ENCODE results near the gene MOSPD2.

The MOSPD2 gene

DNA sequence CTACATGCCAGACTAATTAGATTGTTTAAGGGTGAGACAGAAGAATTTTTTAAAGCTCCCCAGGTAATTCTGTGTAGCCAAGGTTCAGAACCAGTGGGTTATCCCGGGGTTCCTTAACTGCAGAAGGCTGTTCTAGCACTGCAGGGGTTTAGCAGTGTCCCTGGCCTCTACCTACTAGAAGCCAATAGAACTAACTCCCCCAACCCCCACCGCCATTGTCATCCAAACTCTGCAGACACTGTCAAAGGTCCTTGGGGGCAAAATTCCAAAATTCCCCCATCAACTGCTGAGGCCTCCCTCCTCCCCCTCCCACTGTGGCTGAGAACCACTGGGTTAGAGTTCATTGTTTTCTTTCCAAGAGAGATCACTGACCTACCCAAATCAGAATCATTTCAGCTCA lies 66.4 kb downstream of the MOSPD2 start:
- Histone ChIP-seq H3K36me3 (ENCODE audit: control insufficient read depth in 1 of 2, insufficient read depth in 2 of 2, low read length in 2 of 2) (no peaks in the 10 kb centered on the region), H3K4ac (ENCODE audit: low read depth, low read length) (no peak overlapping the region), H3K18ac (ENCODE audit: low read length) (no peak overlapping the region), H3K79me2 (ENCODE audit: control insufficient read depth, insufficient read depth, low read length, poor library complexity) (no peaks in the 10 kb centered on the region), H3K4me1 (ENCODE audit: control insufficient read depth in 1 of 2, insufficient read depth in 2 of 2, low read length in 2 of 2) (peaks cover 0 to 2% of the 10 kb centered on the region in 2 experiments), H3K79me1 (ENCODE audit: low read length) (no peaks in the 10 kb centered on the region), H4K91ac (ENCODE audit: low read depth, low read length) (no peak overlapping the region), H4K12ac (ENCODE audit: low read depth, low read length) (no peak overlapping the region), H2BK5ac (ENCODE audit: low read depth, low read length, poor library complexity) (no peak overlapping the region), H3K4me2 (ENCODE audit: low read length) (no peak overlapping the region), H2AFZ (ENCODE audit: insufficient read depth, low read length, poor library complexity) (no peak overlapping the region), H3K27ac (ENCODE audit: low read depth, low read length) (no peak overlapping the region), H3K4me3 (ENCODE audit: low read depth, low read length) (no peak overlapping the region), H2BK120ac (ENCODE audit: insufficient read depth, low read length, poor library complexity) (no peak overlapping the region), H4K8ac (ENCODE audit: low read depth, low read length) (no peak overlapping the region), H2BK12ac (ENCODE audit: low read length) (no peak overlapping the region), H3K14ac (ENCODE audit: low read length) (no peak overlapping the region), H3K23ac (ENCODE audit: low read length) (no peak overlapping the region), H3K27me3 (ENCODE audit: insufficient read depth, low read length) (no peaks in the 10 kb centered on the region), H3K9me3 (ENCODE audit: insufficient read depth, low read depth, low read length) (no peaks in the 10 kb centered on the region), H2AK5ac (ENCODE audit: low read length) (no peak overlapping the region), H3K9ac (ENCODE audit: low read length) (no peak overlapping the region)
- WGBS (ENCODE audit: extremely low coverage, insufficient coverage, insufficient read length) = no CpG with 5 or more reads among the region's 2 CpGs
- DNase-seq = no peak

DNA sequence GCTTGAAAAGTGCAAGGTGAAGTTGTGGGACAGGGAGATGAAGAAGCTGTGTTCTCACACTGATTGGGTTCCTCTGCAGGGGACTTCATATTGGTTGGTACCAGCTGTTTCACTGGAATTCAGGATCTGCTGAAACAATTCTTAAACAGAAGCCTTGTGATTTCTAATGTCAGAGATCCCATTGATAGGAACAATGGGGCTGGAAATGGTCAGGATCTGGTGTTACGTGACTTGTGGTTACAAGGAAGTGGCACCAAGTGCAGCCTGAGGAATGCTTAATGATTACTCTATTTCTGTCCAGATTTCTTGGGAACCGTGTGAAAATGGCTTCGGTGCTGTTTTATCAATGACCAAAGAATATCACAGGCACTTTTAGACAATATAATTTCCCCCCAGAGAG lies 68.1 kb downstream of the MOSPD2 start:
- no peaks in the 10 kb centered on the region for H3K27me3 ChIP-seq (ENCODE audit: insufficient read depth, low read length)
- no peak overlapping the region for H3K18ac ChIP-seq (ENCODE audit: low read length)
- no peak overlapping the region for H4K91ac ChIP-seq (ENCODE audit: low read depth, low read length)
- no peak overlapping the region for H2AK5ac ChIP-seq (ENCODE audit: low read length)
- H4K12ac ChIP-seq (ENCODE audit: low read depth, low read length) = no peak overlapping the region
- no peak overlapping the region for H3K23ac ChIP-seq (ENCODE audit: low read length)
- no peak overlapping the region for H3K14ac ChIP-seq (ENCODE audit: low read length)
- H2AFZ ChIP-seq (ENCODE audit: insufficient read depth, low read length, poor library complexity) = no peak overlapping the region
- H3K79me2 ChIP-seq (ENCODE audit: control insufficient read depth, insufficient read depth, low read length, poor library complexity) = no peaks in the 10 kb centered on the region
- H3K9me3 ChIP-seq (ENCODE audit: insufficient read depth, low read depth, low read length) = no peaks in the 10 kb centered on the region
- H2BK12ac ChIP-seq (ENCODE audit: low read length) = no peak overlapping the region
- H3K4ac ChIP-seq (ENCODE audit: low read depth, low read length) = no peak overlapping the region
- no peak overlapping the region for H3K27ac ChIP-seq (ENCODE audit: low read depth, low read length)
- H3K36me3 ChIP-seq (ENCODE audit: control insufficient read depth in 1 of 2, insufficient read depth in 2 of 2, low read length in 2 of 2) = no peaks in the 10 kb centered on the region
- H3K4me1 ChIP-seq (ENCODE audit: control insufficient read depth in 1 of 2, insufficient read depth in 2 of 2, low read length in 2 of 2) = peaks cover 0 to 2% of the 10 kb centered on the region in 2 experiments
- no peaks in the 10 kb centered on the region for H3K79me1 ChIP-seq (ENCODE audit: low read length)
- no CpG with 5 or more reads among the region's 3 CpGs for WGBS (ENCODE audit: extremely low coverage, insufficient coverage, insufficient read length)
- no peak overlapping the region for H2BK120ac ChIP-seq (ENCODE audit: insufficient read depth, low read length, poor library complexity)
- no peak for DNase-seq
- H2BK5ac ChIP-seq (ENCODE audit: low read depth, low read length, poor library complexity) = no peak overlapping the region
- H3K4me2 ChIP-seq (ENCODE audit: low read length) = no peak overlapping the region
- H3K4me3 ChIP-seq (ENCODE audit: low read depth, low read length) = no peak overlapping the region
- no peak overlapping the region for H3K9ac ChIP-seq (ENCODE audit: low read length)
- H4K8ac ChIP-seq (ENCODE audit: low read depth, low read length) = no peak overlapping the region

DNA sequence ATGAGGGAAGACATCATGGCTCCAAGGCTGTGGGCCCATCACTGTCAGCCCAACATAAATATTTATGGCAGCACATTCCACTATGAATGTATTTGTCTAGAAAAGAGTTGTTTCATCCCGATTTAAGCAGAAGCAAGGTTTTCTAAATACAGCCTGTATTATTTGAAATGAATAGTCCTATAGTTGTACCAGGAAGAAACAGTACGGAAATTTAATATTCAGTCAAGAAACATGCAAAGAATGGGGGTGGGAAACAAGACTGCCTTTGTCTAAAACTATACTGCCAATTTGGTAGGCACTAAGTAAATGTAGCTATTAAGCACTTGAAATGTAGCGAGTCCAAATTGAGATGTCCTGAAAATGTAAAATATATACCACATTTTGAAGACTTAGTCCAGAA lies 69.1 kb downstream of the MOSPD2 start:
- no peak overlapping the region for H3K4ac ChIP-seq (ENCODE audit: low read depth, low read length)
- peaks cover 0 to 2% of the 10 kb centered on the region in 2 experiments for H3K4me1 ChIP-seq (ENCODE audit: control insufficient read depth in 1 of 2, insufficient read depth in 2 of 2, low read length in 2 of 2)
- no peaks in the 10 kb centered on the region for H3K79me2 ChIP-seq (ENCODE audit: control insufficient read depth, insufficient read depth, low read length, poor library complexity)
- H2BK120ac ChIP-seq (ENCODE audit: insufficient read depth, low read length, poor library complexity) = no peak overlapping the region
- no peak overlapping the region for H4K8ac ChIP-seq (ENCODE audit: low read depth, low read length)
- no peak overlapping the region for H3K23ac ChIP-seq (ENCODE audit: low read length)
- no peak overlapping the region for H2BK12ac ChIP-seq (ENCODE audit: low read length)
- no peak overlapping the region for H3K14ac ChIP-seq (ENCODE audit: low read length)
- H3K36me3 ChIP-seq (ENCODE audit: control insufficient read depth in 1 of 2, insufficient read depth in 2 of 2, low read length in 2 of 2) = no peaks in the 10 kb centered on the region
- no peaks in the 10 kb centered on the region for H3K79me1 ChIP-seq (ENCODE audit: low read length)
- no peak for DNase-seq
- H4K91ac ChIP-seq (ENCODE audit: low read depth, low read length) = no peak overlapping the region
- no peak overlapping the region for H3K18ac ChIP-seq (ENCODE audit: low read length)
- H3K27ac ChIP-seq (ENCODE audit: low read depth, low read length) = no peak overlapping the region
- H3K9ac ChIP-seq (ENCODE audit: low read length) = no peak overlapping the region
- no CpG with 5 or more reads among the region's 3 CpGs for WGBS (ENCODE audit: extremely low coverage, insufficient coverage, insufficient read length)
- no peaks in the 10 kb centered on the region for H3K27me3 ChIP-seq (ENCODE audit: insufficient read depth, low read length)
- H2AK5ac ChIP-seq (ENCODE audit: low read length) = no peak overlapping the region
- H3K4me2 ChIP-seq (ENCODE audit: low read length) = no peak overlapping the region
- H2AFZ ChIP-seq (ENCODE audit: insufficient read depth, low read length, poor library complexity) = no peak overlapping the region
- no peak overlapping the region for H2BK5ac ChIP-seq (ENCODE audit: low read depth, low read length, poor library complexity)
- no peak overlapping the region for H3K4me3 ChIP-seq (ENCODE audit: low read depth, low read length)
- H3K9me3 ChIP-seq (ENCODE audit: insufficient read depth, low read depth, low read length) = no peaks in the 10 kb centered on the region
- no peak overlapping the region for H4K12ac ChIP-seq (ENCODE audit: low read depth, low read length)

DNA sequence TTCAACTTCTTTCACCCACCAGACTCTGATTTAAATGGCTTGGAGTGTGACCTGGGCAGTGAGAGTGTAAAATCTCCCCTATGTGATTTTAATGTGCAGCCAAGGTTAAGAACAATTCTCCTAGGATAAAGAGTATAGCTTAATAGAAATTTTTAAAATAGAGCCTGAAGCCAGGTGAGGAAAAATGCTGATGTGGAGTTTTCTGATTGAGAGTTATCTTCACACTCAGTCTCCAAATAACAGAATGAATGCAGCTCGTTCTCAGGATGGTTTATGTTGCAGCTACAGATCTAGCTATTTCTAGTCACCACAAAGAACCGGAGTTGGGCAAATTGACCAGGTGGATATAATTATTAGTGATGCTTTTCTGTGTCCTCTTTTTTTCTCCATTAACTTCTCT lies 70.7 kb downstream of the MOSPD2 start:
- no peak overlapping the region for H3K4ac ChIP-seq (ENCODE audit: low read depth, low read length)

More for the DNA sequence above, 70.7 kb downstream of the MOSPD2 start:
- H4K91ac ChIP-seq (ENCODE audit: low read depth, low read length) = no peak overlapping the region
- no peak overlapping the region for H3K9ac ChIP-seq (ENCODE audit: low read length)
- no peak overlapping the region for H3K27ac ChIP-seq (ENCODE audit: low read depth, low read length)
- H3K18ac ChIP-seq (ENCODE audit: low read length) = no peak overlapping the region
- no peak overlapping the region for H2AK5ac ChIP-seq (ENCODE audit: low read length)
- H3K27me3 ChIP-seq (ENCODE audit: insufficient read depth, low read length) = no peaks in the 10 kb centered on the region
- no peak overlapping the region for H2BK12ac ChIP-seq (ENCODE audit: low read length)
- H3K36me3 ChIP-seq (ENCODE audit: control insufficient read depth in 1 of 2, insufficient read depth in 2 of 2, low read length in 2 of 2) = no peaks in the 10 kb centered on the region
- no peak overlapping the region for H4K8ac ChIP-seq (ENCODE audit: low read depth, low read length)
- no peak overlapping the region for H3K4me3 ChIP-seq (ENCODE audit: low read depth, low read length)
- no peak overlapping the region for H2BK5ac ChIP-seq (ENCODE audit: low read depth, low read length, poor library complexity)
- no peaks in the 10 kb centered on the region for H3K79me1 ChIP-seq (ENCODE audit: low read length)
- H3K4me2 ChIP-seq (ENCODE audit: low read length) = no peak overlapping the region
- H3K9me3 ChIP-seq (ENCODE audit: insufficient read depth, low read depth, low read length) = no peaks in the 10 kb centered on the region
- no peak overlapping the region for H3K14ac ChIP-seq (ENCODE audit: low read length)
- H4K12ac ChIP-seq (ENCODE audit: low read depth, low read length) = no peak overlapping the region
- H2BK120ac ChIP-seq (ENCODE audit: insufficient read depth, low read length, poor library complexity) = no peak overlapping the region
- no peak overlapping the region for H2AFZ ChIP-seq (ENCODE audit: insufficient read depth, low read length, poor library complexity)
- DNase-seq = no peak
- H3K23ac ChIP-seq (ENCODE audit: low read length) = no peak overlapping the region
- peaks cover 0 to 2% of the 10 kb centered on the region in 2 experiments for H3K4me1 ChIP-seq (ENCODE audit: control insufficient read depth in 1 of 2, insufficient read depth in 2 of 2, low read length in 2 of 2)
- WGBS (ENCODE audit: extremely low coverage, insufficient coverage, insufficient read length) = no CpG with 5 or more reads among the region's 2 CpGs
- H3K79me2 ChIP-seq (ENCODE audit: control insufficient read depth, insufficient read depth, low read length, poor library complexity) = no peaks in the 10 kb centered on the region
